Stimulated activated CD4-positive, alpha-beta T cell treated with anti-CD3 and anti-CD28 coated beads, Interleukin-2, amount 100 ng/mL, for 48 hours (primary cell): ENCODE measurements around the gene VAC14.
"Not testable (repeated sequence)": the region's sequence is repeated elsewhere in the genome, so short reads cannot be mapped to it uniquely, and the experiment has no call there.

Experiments used
- DNase-seq, 2 donors: peaks; one replicate each; pipeline ENCODE4 v3.0.0-alpha.2; 2020

Gene VAC14

DNA sequence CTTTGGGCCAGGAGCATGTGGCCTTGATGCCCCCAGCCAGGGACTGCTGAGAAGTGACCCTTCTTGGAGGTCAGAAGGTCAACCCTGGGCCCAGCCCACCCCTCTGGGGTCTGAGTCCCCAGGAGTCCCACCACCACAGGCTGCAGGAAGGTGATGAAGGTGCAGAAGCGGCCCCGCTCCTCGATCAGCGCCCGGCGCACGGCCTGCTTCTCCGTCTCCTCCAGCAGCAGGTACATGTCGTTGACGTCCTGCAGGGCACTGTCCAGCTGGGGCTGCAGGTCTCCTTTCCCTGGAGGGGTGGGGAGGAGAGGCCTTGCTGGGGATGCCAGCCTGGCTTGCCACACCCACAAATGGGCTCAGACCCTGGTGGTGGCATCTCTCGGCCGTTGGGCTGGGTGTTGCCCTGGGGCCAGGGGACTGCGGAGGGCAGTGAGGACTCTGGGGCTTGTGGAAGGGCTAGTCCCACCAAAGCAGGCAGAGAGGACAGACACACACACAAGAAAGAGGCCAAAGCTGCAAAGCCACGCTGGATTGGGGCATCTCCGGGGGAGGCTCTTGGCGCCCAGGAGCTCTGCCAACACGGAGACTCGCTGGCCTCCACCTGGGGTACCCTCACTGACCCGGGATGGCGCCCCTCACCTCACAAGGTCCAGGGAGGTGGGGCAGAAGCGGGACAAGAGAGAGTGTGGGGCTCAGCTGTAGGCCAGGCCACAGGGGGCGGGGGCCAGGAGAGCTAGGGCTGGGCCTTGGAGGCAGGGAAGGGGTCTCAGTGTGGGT, 122.6 kb downstream of the VAC14 start:
- DNase-seq = no peak

DNA sequence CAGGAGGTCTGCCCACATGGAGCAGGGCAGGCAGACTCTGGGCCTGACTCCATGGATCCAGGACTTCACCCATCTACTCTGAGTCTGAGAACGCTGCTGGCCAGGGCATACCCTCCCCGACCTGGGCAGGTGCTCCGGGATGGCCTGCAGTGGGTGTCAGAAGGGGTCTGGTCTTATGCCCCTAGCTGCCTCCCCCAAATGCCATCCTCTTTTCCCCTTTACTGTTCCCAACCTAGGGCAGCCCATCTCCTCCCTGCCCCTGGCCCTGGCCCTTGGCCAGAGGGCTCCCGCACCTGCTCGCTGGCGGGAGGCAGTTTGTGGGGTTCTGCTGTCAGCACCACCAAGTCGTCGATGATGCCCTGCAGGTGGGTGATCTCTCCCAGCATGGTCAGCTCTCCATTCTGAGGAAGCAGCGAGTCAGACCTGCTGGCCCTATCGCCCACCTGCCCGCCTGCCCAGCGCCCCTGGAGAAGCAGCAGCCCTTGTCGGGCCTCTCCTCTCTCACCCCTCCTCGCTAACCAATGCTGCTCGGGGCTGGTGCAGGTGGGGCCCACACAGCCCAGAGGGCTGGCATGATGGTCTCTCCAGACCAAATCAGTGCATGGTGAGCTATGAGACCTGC, 123.3 kb downstream of the VAC14 start:
- no peak for DNase-seq

- DNase-seq = no peak
Measured at GRCh38 chr16:70676675-70677498, 124.1 kb downstream of the VAC14 start.

- no peak for DNase-seq
Measured at GRCh38 chr16:70675851-70676513, 125.0 kb downstream of the VAC14 start.

- DNase-seq = no peak
Measured at GRCh38 chr16:70674221-70675014, 126.5 kb downstream of the VAC14 start.

- not testable (repeated sequence) for DNase-seq
Measured at GRCh38 chr16:70670938-70671337, 130.0 kb downstream of the VAC14 start.

DNA sequence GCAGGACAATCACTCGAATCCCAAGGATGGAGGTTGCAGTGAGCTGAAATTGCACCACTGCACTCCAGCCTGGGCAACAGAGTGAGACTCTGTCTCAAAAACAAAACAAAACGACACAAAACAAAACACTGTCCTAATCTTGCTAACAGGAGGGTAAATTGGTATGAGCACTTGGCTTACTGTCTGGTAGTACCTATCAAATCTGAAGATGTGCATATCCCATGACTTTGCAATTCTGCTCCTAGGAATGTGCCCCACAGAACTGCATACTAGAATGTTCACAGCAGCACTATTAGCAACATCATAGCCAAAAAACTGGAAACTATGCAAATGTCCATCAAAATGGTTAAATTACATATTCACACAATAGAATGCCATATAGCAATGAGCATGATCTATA, 130.8 kb downstream of the VAC14 start:
- no peak for DNase-seq

DNA sequence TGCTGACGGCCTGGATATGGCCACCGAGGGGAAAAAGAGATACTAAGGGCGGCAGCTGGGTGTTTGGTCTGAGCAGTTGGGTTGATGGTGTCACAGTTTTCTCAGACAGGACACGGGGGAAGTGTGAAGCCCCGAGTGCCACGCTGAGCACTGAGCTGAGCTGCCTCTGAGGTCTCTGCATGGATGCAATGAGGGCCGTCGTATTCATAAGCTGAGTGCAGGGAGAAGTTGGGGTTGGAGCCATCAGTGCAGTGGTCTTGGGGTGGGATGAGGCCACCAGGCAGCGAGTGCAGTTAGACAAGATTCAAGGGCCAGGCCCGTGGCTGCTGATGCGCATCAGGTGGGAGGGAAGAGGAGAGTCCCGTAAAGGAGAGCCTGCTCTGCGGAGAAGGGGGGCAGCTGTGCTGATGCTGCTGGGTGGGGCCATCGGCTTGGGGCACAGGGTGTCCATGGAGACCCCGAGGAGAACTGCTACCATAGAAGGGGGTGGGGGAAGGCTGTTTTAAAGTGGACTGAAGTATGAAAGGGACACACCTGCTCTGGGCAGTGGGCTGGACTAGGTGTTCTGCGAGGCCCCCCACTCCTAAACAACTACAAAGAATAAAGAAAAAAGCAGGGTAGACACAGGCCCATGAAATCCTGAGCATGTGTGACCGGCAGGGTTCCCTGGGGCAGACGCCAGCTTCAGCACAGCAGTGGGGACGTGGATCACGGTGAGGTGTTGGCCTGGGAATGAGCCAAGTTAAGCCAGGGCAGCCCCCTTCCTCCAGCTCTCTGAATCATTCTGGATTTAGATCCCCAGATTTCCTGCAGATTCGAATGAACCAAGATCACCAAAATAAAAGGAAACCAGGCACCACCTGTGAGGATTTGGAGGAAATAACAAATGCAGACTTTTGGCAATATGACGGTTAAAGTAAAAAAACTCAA, 134.9 kb downstream of the VAC14 start:
- DNase-seq = no peak

- DNase-seq = no peak
Measured at GRCh38 chr16:70665113-70665694, 135.8 kb downstream of the VAC14 start.

- no peak for DNase-seq
Measured at GRCh38 chr16:70664325-70665112, 136.4 kb downstream of the VAC14 start.

DNA sequence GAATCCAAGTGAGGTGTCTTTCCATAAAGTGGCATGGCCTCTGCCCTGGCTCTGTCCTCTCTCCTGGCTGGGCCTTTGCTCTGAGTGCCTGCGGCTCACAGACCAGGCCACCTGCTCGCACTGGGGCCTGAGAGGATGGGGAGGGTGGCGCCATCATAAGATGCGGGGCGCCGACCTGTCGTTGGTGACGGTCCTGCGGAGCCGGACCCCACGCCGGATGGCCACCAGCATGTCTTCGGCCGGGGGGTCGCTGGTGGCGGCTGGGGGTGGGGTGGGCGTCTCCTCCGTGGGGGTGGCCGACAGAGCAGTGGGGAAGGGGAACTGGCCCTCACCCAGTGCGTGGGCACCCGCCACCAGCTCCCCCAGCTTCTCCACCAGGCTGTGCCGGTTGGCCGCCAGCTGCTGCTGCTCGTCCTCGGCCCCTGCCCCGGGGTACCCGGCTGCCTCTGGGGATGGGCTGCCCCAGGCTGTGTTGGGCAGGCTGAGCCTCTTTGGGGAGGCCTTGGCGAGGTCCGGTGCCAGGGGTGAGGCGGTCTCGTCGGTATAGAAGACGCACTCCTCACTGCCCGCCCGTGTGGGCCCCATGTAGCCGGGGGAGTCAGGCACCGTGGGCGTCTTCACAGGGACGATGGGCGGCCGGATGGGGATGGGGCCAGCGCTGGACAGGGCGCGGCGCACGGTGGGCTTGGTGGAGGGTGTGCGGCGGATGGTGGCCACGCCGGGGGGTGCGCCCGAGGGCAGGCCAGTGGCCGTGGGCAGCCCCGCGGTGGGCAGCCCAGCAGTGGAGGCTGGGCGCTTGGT, 137.2 kb downstream of the VAC14 start:
- no peak for DNase-seq

GRCh38 chr16:70662991-70663523, 137.9 kb downstream of the VAC14 start:
- DNase-seq = no peak

DNA sequence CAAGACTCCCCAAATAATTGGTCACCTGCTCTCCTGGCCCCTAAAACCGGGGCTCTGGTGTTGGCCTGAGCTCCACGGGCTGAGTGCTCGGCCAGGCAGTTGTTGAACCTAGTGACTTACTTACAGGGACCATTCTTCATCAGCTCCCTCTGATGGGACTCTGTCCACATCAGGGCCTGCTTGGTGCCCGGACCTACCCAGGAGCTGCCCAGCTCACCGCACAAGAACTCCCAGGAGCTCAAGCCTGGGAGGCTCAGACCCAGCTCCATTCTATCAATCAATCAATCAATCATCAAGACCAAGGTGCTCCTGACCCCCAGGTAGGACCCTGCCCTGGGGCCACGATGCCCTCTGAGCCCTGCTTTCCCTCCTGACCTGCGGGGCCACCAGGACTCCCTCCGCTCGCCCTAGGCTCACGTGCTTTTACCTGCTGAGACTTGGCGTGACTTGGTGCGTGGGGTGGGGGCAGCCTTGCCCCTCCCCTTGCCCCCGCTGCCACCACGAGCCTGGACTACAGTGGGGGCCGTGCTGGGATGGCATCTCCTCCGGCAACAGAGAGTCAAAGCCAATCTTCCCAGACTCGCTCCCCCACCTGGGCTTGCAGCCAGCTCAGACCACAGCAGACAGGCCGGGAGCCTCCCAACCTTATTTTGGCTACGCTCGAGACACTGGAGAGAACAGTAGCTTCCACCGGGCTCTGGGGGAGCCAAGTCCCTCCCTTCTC, 138.9 kb downstream of the VAC14 start:
- no peak for DNase-seq

DNA sequence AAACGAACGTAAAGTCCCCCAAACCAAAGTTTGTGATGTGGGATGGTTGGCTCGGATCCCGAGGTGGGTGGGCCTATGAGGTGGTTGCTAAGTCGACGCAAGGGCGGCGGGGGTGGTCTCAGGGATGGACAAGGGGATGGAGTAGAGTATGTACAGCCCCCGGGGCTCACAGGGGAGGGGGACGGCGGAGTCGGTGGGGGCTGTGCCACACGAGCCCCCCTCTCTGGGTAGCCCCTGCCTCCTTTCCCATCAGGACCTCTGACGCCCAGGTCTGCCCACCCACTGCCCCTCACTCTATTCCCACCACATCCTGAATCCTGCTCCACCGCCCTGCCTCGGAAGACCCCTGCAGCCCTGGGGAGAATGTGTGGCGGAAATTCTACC, 139.4 kb downstream of the VAC14 start:
- DNase-seq = no peak

DNA sequence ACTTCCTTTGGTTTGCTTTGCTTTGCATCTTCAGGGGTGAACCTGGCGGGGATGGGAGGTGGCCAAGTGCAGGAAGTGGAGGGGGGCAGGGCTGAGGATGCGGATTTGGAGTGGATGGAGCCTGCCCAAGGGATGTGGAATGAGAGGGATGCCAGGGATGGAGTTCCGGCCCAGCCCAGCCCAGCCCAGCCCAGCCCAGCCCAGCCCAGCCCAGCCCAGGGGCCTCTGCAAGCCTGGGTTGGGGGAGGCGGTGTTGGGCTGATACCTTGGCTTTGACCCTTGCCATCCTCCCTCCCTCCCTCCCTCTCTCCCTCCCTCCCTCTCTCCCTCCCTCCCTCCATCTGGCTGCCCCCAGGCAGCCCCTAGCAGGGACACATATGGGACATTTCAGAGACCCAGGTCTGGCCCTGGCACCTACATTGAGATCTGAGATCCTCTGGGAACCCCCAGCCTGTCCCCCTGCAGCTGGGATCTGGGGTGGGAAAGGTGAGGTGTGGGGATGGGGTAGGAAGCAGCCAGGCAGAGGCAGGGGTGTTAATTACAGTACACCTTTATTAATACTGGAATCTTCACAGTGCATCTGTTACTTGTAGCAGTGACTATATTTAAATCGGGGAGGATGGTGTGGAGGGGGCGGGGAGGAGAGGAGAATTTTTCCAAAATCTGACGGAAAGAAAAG, 140.1 kb downstream of the VAC14 start:
- no peak for DNase-seq

GRCh38 chr16:70659953-70660671, 140.8 kb downstream of the VAC14 start:
- no peak for DNase-seq

DNA sequence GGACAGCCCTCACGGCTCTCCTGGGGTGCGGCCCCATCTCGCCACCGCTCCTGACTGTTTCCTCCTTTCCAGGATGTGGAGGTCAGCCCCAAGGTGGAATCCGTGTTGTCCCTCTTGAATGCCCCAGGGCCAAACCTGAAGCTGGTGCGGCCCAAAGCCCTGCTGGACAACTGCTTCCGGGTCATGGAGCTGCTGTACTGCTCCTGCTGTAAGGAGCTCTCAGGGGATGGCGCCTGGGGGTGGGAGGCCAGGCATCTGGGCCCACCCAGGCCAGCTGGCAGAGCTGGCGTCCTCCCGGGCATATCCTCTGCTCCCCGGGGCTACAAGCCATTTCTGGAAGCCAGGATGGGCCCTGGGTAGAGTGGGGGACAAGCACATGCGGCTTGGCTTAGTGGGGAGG, 141.4 kb downstream of the VAC14 start:
- DNase-seq = no peak
